SK-N-SH (cell line): ENCODE results near the gene SLC14A1. TPM values are rescaled to one million over a fixed set of nuclear protein-coding genes. Genes with fewer than 3 reads are reported as not detected.
A peak's percentile ranks its signal among the peaks of the same experiment; 100 is the strongest.

Experiments used
- CTCF ChIA-PET: fragments of 300-600, 350-600 bp; formaldehyde crosslinking; extraction: SDS; loops from one replicate; lab custom pipeline; 2021; lab: Yijun Ruan, JAX
- POLR2A ChIA-PET: fragments of 350-600 bp; sonication (Branson Sonifier 250); formaldehyde crosslinking; extraction: SDS; loops from one replicate; lab custom pipeline; 2020; ENCODE audit warnings: antibody characterized with exemption, inconsistent platforms; lab: Yijun Ruan, JAX
- DNase-seq: peaks from one replicate; pipeline ENCODE4 v3.0.0; 2012
- H2AFZ ChIP-seq: fragments of 200-600 bp; sonication (generic); 2 replicates; pipeline ENCODE4 v1.8.1; 2016; ENCODE audit warnings: antibody characterized with exemption, mild to moderate bottlenecking, low read depth
- H3F3A ChIP-seq: fragments of 200-600 bp; sonication (generic); replicated peaks from 2 replicates; pipeline ENCODE3; 2016; ENCODE audit warnings: antibody characterized with exemption, mild to moderate bottlenecking; ENCODE audit not compliant: insufficient read depth
- H3K27ac ChIP-seq, 2 experiments: fragments of 200-500 bp in 1 of 2; fragments of 200-600 bp in 1 of 2; sonication (Bioruptor generic) in 1 of 2; sonication (generic), shearing (Covaris generic) in 1 of 2; 2 replicates each; pipeline versions ENCODE4 v1.5.1 to v1.6.1; 2014 to 2016; ENCODE audit warnings: low read depth in 2 of 2, inconsistent platforms in 1 of 2, low read length in 1 of 2, mild to moderate bottlenecking in 1 of 2, mixed read lengths in 1 of 2
- H3K27me3 ChIP-seq: fragments of 200-600 bp; sonication (generic), shearing (Covaris generic); 2 replicates; pipeline ENCODE4 v1.6.1; 2016; ENCODE audit warnings: mixed run types; ENCODE audit not compliant: insufficient read depth
- H3K36me3 ChIP-seq, 2 experiments: fragments of 200-500 bp in 1 of 2; fragments of 200-600 bp in 1 of 2; sonication (Bioruptor generic) in 1 of 2; sonication (generic) in 1 of 2; replicated peaks in 1 of 2; 2 replicates each; pipeline versions ENCODE3 to v1.5.1; 2014 to 2016; ENCODE audit warnings: low read length in 1 of 2, mild to moderate bottlenecking in 1 of 2; ENCODE audit not compliant: insufficient read depth in 2 of 2, control insufficient read depth in 1 of 2
- H3K4me1 ChIP-seq, 2 experiments: fragments of 200-500 bp in 1 of 2; fragments of 200-600 bp in 1 of 2; sonication (Bioruptor generic) in 1 of 2; sonication (generic), shearing (Covaris generic) in 1 of 2; 2 replicates each; pipeline versions ENCODE4 v1.5.1 to v1.6.1; 2014 to 2016; ENCODE audit warnings: low read depth in 1 of 2, low read length in 1 of 2, mixed run types in 1 of 2; ENCODE audit not compliant: insufficient read depth in 2 of 2, control insufficient read depth in 1 of 2
- H3K4me2 ChIP-seq: fragments of 200-600 bp; sonication (generic), shearing (Covaris generic); 2 replicates; pipeline ENCODE4 v1.6.1; 2017; ENCODE audit warnings: mixed run types
- H3K4me3 ChIP-seq, 2 experiments: fragments of 200-500 bp in 1 of 2; fragments of 200-600 bp in 1 of 2; sonication (Bioruptor generic) in 1 of 2; sonication (generic), shearing (Covaris generic) in 1 of 2; 2 replicates each; pipeline versions ENCODE4 v1.5.1 to v1.8.1; 2014 to 2016; ENCODE audit warnings: low read depth in 2 of 2, inconsistent platforms in 1 of 2, low read length in 1 of 2, mild to moderate bottlenecking in 1 of 2, mixed read lengths in 1 of 2, moderate library complexity in 1 of 2
- H3K79me2 ChIP-seq: fragments of 200-600 bp; sonication (generic); 2 replicates; pipeline ENCODE4 v1.8.1; 2017; ENCODE audit warnings: mild to moderate bottlenecking; ENCODE audit not compliant: insufficient read depth
- H3K9ac ChIP-seq: fragments of 200-600 bp; sonication (generic); 2 replicates; pipeline ENCODE4 v1.6.1; 2017; ENCODE audit warnings: mixed run types
- H3K9me2 ChIP-seq: fragments of 200-600 bp; sonication (generic); 2 replicates; pipeline ENCODE4 v1.6.1; 2017; ENCODE audit warnings: mixed run types
- H3K9me3 ChIP-seq: fragments of 200-600 bp; sonication (generic); 2 replicates; pipeline ENCODE4 v1.6.1; 2017; ENCODE audit warnings: mixed run types, mild to moderate bottlenecking, moderate library complexity
- H4K20me1 ChIP-seq: fragments of 200-600 bp; sonication (generic); 2 replicates; pipeline ENCODE4 v1.6.1; 2017; ENCODE audit warnings: mild to moderate bottlenecking, mixed run types; ENCODE audit not compliant: insufficient read depth
- EP300 ChIP-seq, 2 experiments: IDR thresholded peaks; 2 replicates each; pipeline versions ENCODE4 v1.4.0 to v1.6.1; 2012; ENCODE audit warnings: borderline replicate concordance in 1 of 2, low read depth in 1 of 2, low read length in 1 of 2
- EZH2phosphoT487 ChIP-seq: fragments of 200-600 bp; sonication (generic); IDR thresholded peaks from 2 replicates; pipeline ENCODE4 v1.6.1; 2017; ENCODE audit warnings: low read depth, mixed run types, mild to moderate bottlenecking, antibody characterized with exemption, moderate library complexity, borderline replicate concordance
- GABPA ChIP-seq: IDR thresholded peaks from 2 replicates; pipeline ENCODE4 v1.4.0; 2012; ENCODE audit warnings: low read depth, mild to moderate bottlenecking
- GATA2 ChIP-seq: sonication (generic); formaldehyde crosslinking; IDR thresholded peaks from 2 replicates; pipeline ENCODE4 v1.5.0; 2020; ENCODE audit warnings: mild to moderate bottlenecking, missing genetic modification reagents
- MEF2A ChIP-seq: IDR thresholded peaks from 2 replicates; pipeline ENCODE4 v1.4.0; 2012; ENCODE audit warnings: low read depth, borderline replicate concordance
- MXI1 ChIP-seq: IDR thresholded peaks from 2 replicates; pipeline ENCODE4 v1.6.1; 2012; ENCODE audit warnings: mild to moderate bottlenecking, low read depth, low read length, improper control_type of control experiment
- NFIC ChIP-seq: IDR thresholded peaks from 2 replicates; pipeline ENCODE4 v1.4.0; 2012; ENCODE audit warnings: borderline replicate concordance
- RAD21 ChIP-seq: IDR thresholded peaks from 2 replicates; pipeline ENCODE4 v1.6.1; 2012; ENCODE audit warnings: mild to moderate bottlenecking, low read length
- RFX5 ChIP-seq: IDR thresholded peaks from 2 replicates; pipeline ENCODE4 v1.6.1; 2012; ENCODE audit warnings: mild to moderate bottlenecking, improper control_type of control experiment, low read length
- RXRA ChIP-seq: IDR thresholded peaks from 2 replicates; pipeline ENCODE4 v1.4.0; 2012; ENCODE audit warnings: low read depth, mild to moderate bottlenecking, borderline replicate concordance
- TCF12 ChIP-seq: IDR thresholded peaks from 2 replicates; pipeline ENCODE4 v1.4.0; 2012
- USF1 ChIP-seq: IDR thresholded peaks from 2 replicates; pipeline ENCODE4 v1.4.0; 2012; ENCODE audit warnings: low read depth, borderline replicate concordance
- ZBTB33 ChIP-seq: IDR thresholded peaks from 2 replicates; pipeline ENCODE4 v1.4.0; 2012; ENCODE audit warnings: low read depth, borderline replicate concordance
- WGBS: methylation state at CpG from one replicate; pipeline ENCODE4 v1.1.6; 2017; ENCODE audit warnings: low lambda C conversion rate; 5-methylcytosine and 5-hydroxymethylcytosine counted together
- polyA plus RNA-seq, 3 experiments: library from polyadenylated mRNA; depleted of rRNA; stranded (reverse); fragments of >200 nt; gene quantifications; 2 replicates each; pipeline ENCODE4 v1.2.3, GENCODE V29; 2012

SLC14A1 gene
- polyA plus RNA-seq, 1 of the 3 experiments (the other 2 are of a cell fraction): 2.4 TPM

- Histone ChIP-seq H3K9me3 (no peaks in the 10 kb centered on the region), H3K27ac (peak overlapping the region in 1 of 2 experiments; percentile 95; a peak in 2 of 4 replicates), H3F3A (peaks cover 27% of the 10 kb centered on the region), H3K79me2 (no peaks in the 10 kb centered on the region), H4K20me1 (no peaks in the 10 kb centered on the region), H3K9me2 (no peaks in the 10 kb centered on the region), H3K27me3 (no peaks in the 10 kb centered on the region), H3K9ac (no peak overlapping the region), H3K36me3 (no peaks in the 10 kb centered on the region), H2AFZ (peak overlapping the region; percentile 31; the same call in 1 of the 2 replicates), H3K4me2 (no peak overlapping the region), H3K4me3 (no peak overlapping the region), H3K4me1 (peaks cover 0 to 19% of the 10 kb centered on the region in 2 experiments; a peak in 3 of 4 replicates)
- ChIA-PET POLR2A (no interaction called here), CTCF (interaction anchor here (1.3 to 1.4 kb wide), 2 partner anchors 51 to 60 kb away, joined by 3 read pairs; no protein-coding TSS in a partner anchor)
- DNase-seq: no peak
- TF ChIP-seq RAD21: no peak
- TF ChIP-seq RXRA: no peak
- no peak for TF ChIP-seq USF1
- no peak for TF ChIP-seq EP300 (IDR thresholded peaks at IDR 0.05; ENCODE audit: borderline replicate concordance in 1 of 2, low read depth in 1 of 2, low read length in 1 of 2)
- no peak for TF ChIP-seq MXI1
- no peak for TF ChIP-seq MEF2A
- TF ChIP-seq GABPA: no peak
- no peak for TF ChIP-seq GATA2 (CRISPR knock-in tag)
- TF ChIP-seq RFX5: no peak
- no peak for TF ChIP-seq TCF12
- TF ChIP-seq EZH2phosphoT487: no peak
- no peak for TF ChIP-seq NFIC
Measured at GRCh38 chr18:45774065-45774521, 50.1 kb downstream of the SLC14A1 start.

GRCh38 chr18:45775241-45775676, 51.3 kb downstream of the SLC14A1 start:
- Histone ChIP-seq H3K9ac (no peak overlapping the region; the same call in 1 of the 2 replicates), H3K36me3 (no peaks in the 10 kb centered on the region), H3K9me3 (no peaks in the 10 kb centered on the region), H3F3A (peaks cover 27% of the 10 kb centered on the region), H3K4me1 (peaks cover 0 to 19% of the 10 kb centered on the region in 2 experiments; a peak in 3 of 4 replicates), H3K9me2 (no peaks in the 10 kb centered on the region), H2AFZ (peak overlapping the region; percentile 25; the same call in 1 of the 2 replicates), H3K4me3 (peak overlapping the region in 1 of 2 experiments; percentile 39; a peak in 1 of 4 replicates), H3K27me3 (no peaks in the 10 kb centered on the region), H4K20me1 (no peaks in the 10 kb centered on the region), H3K79me2 (no peaks in the 10 kb centered on the region)
- 64% methylated on average over 15 of the region's 35 CpGs for WGBS
- POLR2A ChIA-PET: no interaction called here
- DNase-seq: peak; percentile 55
- CTCF ChIA-PET: interaction anchor here (1.2 to 1.4 kb wide), 3 partner anchors 12 to 64 kb away, joined by 3 to 7 read pairs (median 4); no protein-coding TSS in a partner anchor
- peak; percentile 62 for TF ChIP-seq GABPA
- TF ChIP-seq ZBTB33: no peak
- TF ChIP-seq, all 33 proteins: peak for 1
- H3K4me2 ChIP-seq: no peak overlapping the region
- peak overlapping the region in 1 of 2 experiments; percentile 95; a peak in 1 of 4 replicates for H3K27ac ChIP-seq
